DMS53 (cell line): ENCODE measurements around the gene TAB3.
"Not testable (repeated sequence)": the region's sequence is repeated elsewhere in the genome, so short reads cannot be mapped to it uniquely, and the experiment has no call there.

Experiments
- DNase-seq: peaks from one replicate; lab custom pipeline; 2025; lab: John Stamatoyannopoulos, UW

Gene TAB3

DNA sequence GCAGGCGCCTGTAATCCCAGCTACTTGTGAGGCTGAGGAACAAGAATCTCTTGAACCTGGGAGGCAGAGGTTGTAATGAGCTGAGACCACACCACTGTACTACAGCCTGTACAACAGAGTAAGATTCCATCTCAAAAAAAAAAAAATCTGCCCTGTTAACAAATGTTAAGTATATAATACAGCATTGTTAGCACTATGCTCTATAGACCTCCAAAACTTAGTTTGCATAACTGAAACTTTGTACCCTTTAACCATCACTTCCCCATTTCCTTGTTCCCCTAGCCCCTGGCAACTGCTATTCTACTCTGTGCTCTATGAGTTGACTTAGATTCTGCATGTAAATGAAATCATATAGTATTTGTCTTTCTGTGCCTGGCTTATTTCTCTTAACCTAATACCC lies 76.7 kb downstream of the TAB3 start:
- DNase-seq, result no peak

DNA sequence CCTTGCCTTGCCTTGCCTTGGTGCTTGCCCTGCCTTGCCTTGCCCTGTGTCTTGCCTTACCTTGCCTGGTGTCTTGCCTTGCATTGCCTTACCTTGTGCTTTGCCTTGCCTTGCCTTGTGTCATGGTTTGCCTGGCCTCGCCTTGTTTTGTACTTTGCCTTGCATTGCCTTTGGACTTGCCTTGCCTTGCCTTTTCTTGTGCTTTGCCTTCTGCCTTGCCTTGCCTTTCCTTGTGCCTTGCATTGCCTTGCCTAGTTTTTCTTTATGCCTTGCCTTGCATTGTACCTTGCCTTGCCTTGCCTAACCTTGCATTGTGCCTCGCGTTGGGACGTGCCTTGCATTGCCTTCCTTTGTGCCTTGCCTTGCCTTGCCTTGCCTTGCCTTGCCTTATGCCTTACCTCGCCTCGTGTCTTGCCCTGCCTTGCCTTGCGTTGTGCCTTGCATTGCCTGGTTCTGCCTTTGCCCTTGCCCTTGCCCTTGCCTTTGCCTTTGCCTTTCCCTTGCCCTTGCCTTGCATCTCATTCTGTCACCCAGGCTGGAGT lies 82.8 kb downstream of the TAB3 start:
- DNase-seq, result no peak

DNA sequence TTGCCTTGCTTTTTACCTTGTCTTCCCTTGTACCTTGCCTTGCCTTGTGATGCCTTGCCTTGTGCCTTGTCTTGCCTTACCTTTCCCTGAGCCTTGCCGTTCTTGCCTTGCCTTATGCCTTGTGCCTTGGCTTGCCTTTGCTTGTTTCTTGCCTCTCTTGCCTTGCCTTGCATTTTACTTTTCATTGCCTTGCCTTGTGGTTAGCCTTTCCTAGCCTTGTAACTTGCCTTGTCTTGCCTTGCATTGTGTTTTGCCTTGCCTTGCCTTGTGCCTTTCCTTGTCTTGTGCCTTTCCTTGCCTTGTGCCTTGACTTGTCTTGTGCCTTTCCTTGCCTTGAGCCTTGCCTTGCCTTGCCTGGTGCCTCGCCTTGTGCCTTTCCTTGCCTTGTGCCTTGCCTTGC lies 84.6 kb downstream of the TAB3 start:
- no peak for DNase-seq

DNA sequence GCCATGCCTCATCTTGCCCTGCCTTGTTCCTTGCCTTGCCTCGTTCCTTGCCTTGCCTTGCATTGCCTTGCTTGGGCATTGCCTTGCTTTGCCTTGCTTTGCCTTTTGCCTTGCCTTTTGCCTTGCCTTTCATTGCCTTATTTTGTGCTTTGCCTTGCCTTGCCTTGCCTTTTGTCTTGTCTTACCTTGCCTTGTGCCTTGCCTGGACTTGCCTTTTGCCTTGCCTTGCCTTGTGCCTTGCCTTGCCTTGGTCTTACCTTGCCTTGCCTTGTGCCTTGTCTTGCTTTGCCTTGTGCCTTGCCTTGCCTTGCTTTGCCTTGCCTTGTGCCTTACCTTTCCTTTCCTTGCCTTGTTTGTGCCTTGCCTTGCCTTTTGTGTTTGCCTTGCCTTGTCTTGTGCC lies 88.2 kb downstream of the TAB3 start:
- DNase-seq, result no peak

DNA sequence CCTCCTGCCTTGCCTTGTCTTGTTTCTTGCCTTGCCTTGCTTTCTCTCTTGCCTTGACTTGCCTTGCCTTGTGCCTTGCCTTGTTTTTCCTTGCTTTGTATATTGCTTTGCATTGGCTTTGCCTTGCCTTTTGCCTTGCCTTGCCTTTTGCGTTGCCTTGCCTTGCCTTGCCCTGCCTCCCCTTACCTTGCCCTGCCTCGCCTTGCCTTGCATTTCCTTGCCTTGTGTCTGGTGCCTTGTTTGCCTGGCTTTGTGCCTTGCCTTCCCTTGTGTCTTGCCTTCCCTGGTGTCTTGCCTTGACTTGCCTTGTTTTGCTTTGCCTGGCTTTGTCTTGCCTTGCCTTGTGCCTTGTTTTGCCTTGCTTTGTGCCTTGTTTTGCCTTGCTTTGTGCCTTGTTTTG lies 89.7 kb downstream of the TAB3 start:
- no peak for DNase-seq

DNA sequence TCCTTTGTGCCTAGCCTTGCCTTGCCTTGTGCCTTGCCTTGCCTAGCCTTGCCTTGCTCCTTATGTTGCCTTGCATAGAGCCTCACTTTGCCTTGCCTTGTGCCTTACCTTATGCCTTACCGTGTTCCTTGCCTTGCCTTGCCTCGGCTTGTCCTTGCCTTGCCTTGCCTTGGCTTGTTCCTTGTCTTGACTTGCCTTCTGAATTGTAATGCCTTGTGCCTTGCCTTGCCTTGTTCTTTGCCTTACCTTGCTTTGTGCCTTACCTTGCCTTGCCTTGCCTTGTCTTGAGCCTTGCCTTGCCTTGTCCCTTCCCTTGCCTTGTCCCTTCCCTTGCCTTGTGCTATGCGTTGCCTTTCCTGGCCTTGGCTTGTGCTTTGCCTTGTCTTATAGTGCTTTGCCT lies 90.2 kb downstream of the TAB3 start:
- DNase-seq, result no peak

DNA sequence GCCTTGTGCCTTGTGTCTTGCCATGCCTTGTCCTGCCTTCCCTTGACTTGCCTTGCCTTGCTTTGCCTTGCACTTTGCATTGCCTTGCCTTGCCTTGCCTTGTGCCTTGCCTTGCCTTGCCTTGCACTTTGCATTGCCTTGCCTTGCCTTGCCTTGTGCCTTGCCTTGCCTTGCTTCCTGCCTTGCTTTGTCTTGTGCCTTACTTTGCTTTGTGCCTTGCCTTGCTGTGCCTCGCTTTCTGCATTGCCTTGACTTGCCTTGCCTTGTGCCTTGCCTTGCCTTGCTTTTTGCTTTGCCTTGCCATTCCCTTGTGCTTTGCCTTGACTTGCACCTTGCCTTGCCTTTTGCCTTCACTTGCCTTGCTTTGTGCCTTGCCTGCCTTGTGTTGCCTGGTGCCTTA lies 91.8 kb downstream of the TAB3 start:
- DNase-seq, result not testable (repeated sequence)

DNA sequence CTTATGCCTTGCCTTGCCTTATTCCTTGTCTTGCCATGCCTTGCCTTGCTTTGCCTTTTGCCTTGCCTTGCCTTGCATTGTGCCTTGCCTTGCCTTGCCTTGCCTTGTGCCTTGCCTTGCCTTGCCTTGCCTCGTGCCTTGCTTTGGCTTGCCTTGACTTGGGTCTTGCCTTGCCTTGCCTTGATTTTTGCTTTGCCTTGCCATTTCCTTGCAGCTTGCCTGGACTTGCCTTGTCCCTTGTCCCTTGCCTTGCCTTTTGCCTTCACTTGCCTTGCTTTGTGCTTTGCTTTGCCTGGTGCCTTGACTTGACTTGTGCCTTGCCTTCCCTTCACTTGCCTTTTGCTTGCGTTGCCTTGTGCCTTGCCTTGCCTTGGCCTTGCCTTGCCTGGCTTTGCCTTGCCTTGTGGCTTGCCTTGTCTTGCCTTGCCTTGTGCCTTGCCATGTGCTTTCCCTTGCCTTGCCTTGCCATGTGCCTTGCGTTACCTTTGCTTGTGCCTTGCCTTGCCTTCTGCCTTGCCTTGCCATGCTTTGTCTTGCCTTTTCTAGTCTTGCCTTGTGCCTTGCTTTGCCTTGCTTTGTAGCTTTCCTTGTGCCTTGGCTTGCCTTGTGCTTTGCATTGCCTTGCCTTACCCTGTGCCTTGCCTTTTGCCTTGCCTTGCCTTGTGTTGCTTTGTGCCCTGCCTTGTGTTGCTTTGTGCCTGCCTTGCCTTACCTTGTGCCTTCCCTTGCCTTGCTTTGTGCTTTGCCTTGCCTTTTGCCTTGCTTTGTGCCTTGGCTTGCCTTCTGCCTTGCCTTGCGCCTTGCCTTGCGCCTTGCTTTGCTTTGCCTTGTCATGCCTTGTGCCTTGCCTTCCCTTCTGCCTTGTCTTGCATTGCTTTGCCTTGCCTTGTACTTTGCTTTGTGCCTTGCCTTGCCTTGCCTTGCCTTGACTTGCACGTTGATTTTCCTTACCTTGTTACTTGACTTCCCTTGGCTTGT lies 92.8 kb downstream of the TAB3 start:
- no peak for DNase-seq

DNA sequence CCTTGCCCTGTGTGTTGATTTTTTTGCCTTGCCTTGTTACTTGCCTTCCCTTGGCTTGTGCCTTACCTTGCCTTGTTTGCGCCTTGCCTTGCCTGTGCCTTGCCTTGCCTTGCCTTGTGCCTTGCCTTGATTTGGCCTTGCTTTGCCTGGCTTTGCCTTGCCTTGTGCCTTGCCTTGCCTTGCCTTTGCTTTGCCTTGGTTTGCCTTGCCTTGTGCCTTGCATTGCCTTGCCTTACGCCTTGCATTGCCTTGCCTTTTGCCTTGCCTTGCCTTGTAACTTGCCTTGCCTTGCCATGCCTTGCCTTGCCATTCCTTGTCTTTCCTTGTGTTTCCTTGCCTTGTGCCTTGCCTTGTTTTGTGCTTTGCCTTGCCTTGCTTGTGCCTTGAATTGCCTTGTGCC lies 94.6 kb downstream of the TAB3 start:
- no peak for DNase-seq

DNA sequence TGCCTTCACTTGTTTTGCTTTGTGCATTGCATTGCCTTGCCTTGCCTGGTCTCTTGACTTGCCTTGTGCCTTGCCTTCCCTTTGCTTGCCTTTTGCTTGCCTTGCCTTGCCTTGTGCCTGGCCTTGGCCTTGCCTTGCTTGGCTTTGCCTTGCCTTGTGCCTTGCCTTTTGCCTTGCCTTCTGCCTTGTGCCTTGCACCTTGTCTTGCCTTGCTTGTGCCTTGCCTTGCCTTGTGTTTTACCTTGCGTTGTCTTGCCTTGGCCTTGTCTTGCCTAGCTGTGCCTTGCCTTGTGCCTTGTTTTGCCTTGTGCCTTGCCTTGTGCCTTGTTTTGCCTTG lies 95.3 kb downstream of the TAB3 start:
- DNase-seq, result no peak

DNA sequence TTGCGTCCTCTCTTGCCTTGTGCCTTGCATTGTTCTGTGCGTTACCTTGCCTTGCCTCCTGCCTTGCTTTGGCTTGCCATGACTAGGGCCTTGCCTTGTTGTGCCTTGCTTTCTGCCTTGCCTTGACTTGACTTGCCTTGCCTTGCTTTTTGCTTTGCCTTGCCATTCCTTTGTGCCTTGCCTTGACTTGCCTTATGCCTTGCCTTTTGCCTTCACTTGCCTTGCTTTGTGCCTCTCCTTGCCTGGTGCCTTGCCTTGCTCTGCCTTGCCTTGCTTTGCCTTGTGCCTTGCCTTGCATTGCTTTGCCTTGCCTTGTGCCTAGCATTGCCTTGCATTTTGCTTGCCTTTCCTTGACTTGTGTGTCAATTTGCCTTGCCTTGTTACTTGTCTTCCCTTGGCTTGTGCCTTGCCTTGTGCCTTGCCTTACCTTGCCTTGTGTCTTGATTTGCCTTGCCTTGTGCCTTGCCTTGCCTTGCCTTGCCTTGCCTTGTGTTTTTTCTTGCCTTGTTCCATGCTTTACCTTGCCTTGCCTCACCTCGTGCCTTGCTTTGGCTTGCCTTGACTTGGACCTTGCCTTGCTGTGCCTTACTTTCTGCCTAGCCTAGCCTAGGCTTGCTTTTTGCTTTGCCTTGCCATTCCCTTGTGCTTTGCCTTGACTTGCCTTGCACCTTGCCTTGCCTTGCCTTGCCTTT lies 95.8 kb downstream of the TAB3 start:
- DNase-seq, result no peak

DNA sequence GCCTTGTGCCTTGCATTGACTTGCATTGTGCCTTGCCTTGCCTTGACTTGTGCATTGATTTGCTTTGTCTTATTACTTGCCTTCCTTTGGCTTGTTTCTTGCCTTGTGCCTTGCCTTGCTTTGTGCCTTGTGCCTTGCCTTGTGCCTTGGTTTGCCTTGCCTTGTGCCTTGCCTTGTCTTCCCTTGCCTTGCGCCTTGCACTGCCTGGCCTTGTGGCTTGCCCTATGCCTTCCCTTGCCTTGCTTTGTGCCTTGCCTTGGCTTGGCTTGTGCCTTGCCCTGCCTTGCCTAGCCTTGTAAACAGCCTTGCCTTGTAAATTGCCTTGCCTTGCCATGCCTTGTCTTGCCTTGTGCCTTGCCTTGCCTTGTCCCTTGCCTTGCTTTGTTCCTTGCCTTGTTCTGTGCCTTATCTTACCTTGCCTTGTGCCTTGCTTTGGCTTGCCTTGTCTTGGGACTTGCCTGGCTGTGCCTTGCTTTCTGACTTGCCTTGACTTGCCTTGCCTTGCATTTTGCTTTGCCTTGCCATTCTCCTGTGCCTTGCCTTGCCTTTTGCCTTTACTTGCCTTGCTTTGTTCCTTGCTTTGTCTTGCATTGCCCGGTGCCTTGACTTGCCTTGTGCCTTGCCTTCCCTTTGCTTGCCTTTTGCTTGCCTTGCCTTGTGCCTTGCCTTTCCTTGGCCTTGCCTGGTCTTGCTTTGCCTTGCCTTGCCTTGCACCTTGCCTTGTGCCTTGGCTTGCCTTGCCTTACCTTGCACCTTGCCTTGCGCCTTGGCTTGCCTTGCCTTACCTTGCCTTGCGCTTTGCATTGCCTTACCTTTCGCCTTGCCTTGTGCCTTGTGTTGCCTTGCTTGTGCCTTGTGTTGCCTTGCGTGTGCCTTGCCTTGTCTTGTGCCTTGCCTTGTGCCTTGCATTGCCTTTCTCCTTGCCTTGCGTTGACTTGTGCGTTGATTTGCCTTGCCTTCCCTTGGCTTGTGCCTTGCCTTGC lies 97.5 kb downstream of the TAB3 start:
- no peak for DNase-seq

DNA sequence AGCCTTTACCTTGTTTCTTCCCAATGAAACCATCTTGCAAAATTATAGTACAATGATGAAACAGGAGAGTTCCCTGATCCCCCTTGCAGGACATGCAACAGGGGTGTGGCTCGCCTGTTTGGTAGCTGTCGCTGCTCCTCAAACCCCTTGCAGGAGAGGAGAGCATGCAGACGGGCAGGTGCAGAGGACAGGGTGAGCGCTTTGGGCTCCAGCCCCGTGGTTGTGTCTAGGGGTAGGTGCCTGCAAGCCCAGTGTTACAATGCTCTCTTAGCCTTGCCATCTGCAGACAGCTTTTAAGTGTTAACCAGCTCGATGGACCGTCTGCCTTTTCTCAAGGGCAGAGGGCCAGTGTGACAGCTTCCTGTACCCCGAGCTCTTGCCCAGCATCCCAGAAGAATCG lies 102.0 kb downstream of the TAB3 start:
- no peak for DNase-seq

DNA sequence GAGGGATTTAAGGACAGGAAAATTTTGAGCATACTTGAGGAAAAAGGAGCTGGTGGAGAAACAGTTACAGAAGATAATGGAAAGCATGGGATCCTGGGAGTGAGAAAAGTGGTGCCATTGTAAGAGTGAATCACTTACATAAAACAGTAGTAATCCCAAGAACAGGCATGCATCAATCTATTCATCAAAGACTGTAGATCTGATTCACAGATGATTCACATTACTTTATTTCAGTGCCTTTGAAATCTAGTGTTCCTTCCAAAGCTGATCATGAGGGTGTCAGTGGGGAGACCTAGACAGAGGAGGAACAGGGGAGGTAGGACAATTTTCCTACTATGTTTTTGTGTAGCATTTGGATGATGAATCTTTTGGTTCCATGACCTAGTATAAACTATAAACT lies 102.7 kb downstream of the TAB3 start:
- no peak for DNase-seq

DNA sequence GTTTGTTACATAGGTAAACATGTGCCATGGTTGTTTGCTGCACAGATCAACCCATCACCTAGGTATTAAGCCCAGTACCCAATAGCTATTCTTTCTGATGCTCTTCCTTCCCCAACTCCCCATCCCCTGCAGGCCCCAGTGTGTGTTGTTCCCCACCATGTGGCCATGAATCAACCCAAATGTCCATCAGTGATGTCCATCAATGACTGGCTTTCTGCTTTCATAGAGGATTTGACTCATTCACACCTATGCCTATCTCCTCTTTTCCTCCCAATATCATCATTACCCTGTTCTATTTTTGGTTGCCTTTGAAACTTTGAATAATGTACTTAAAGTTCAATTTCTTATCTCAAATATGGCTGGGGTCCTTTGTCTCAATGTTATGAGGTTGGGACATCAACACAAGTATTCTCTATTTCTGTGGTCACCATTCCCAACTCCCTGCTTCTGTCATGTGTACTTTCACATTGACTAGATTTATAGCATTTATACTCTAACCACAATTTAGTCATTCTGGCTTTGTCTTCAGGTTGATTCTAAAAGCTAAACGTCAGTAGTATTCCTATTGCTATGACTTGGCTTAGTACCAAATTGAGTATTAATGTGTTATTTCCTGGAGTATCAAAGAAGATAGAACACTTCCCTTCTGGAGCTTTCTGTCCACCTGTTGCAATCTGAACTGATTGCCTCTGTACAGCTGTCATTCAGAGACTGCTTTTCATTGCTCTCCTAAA lies 107.2 kb downstream of the TAB3 start:
- no peak for DNase-seq

DNA sequence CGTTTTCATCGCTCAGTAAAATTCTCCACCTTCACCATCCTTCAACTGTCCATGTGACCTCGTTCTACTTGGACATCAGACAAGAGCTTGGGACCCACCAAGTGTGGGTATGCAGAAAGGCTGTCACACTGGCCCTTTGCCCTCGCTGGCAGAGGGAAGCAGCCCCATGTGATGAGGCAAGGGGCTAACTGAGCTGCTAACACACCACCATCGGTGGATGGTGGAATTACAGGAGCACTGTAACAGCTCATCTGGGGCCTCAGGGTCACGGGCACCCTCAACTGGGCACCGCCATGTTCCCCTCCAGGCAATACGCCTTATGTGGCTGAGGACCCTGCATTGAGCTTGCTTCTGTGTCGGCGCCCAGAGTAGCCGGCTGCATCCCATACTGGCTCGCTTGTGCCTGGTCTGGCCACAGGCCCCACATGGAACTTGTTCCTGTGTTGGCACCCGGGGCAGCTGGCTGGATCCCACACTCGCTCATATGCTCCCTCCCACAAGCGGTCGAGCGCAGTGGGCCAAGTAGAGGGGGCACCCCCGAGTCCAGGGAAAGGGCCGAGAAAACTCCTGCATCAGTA lies 109.5 kb downstream of the TAB3 start:
- DNase-seq, result no peak

DNA sequence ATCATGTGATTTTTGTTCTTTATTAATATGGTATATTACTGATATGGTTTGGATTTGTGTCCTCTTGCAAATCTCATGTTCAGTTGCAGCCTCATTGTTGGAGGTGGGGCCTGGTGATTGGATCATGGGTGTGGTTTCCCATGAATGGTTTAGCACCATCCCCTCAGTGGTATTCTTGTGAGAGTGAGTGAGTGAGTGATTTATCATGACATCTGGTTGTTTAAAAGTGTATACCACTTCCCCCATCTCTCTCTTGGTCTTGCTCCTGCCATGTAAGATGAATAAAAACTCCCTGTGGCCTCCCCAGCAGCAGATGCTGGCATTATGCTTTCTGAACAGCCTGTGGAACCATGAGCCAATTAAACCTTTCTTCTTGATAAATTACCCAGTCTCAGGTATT lies 111.5 kb downstream of the TAB3 start:
- no peak for DNase-seq
